Measurements from ENCODE around the gene MBNL1.
"Not testable (repeated sequence)": the region's sequence is repeated elsewhere in the genome, so short reads cannot be mapped to it uniquely, and the experiment has no call there.

Gene MBNL1

GRCh38 chr3:152379415-152380042 lies 110.8 kb downstream of the MBNL1 start:
- no peak for DNase-seq (ENCODE audit: low read depth)

- peak; percentile 46 for DNase-seq (ENCODE audit: low read depth)
Measured at GRCh38 chr3:152380043-152380442, 111.3 kb downstream of the MBNL1 start.

GRCh38 chr3:152381881-152382295 lies 113.2 kb downstream of the MBNL1 start:
- DNase-seq (ENCODE audit: low read depth): no peak

GRCh38 chr3:152382312-152383135 lies 113.8 kb downstream of the MBNL1 start:
- no peak for DNase-seq (ENCODE audit: low read depth)

GRCh38 chr3:152383136-152383606 lies 114.4 kb downstream of the MBNL1 start:
- no peak for DNase-seq (ENCODE audit: low read depth)

- DNase-seq (ENCODE audit: low read depth): no peak
Measured at GRCh38 chr3:152384412-152384811, 115.7 kb downstream of the MBNL1 start.

GRCh38 chr3:152385761-152386160 lies 117.0 kb downstream of the MBNL1 start:
- peak; percentile 92 for DNase-seq (ENCODE audit: low read depth)

GRCh38 chr3:152386208-152386607 lies 117.5 kb downstream of the MBNL1 start:
- no peak for DNase-seq (ENCODE audit: low read depth)

- no peak for DNase-seq (ENCODE audit: low read depth)
Measured at GRCh38 chr3:152388631-152389030, 119.9 kb downstream of the MBNL1 start.

- no peak for DNase-seq (ENCODE audit: low read depth)
Measured at GRCh38 chr3:152389316-152389934, 120.7 kb downstream of the MBNL1 start.

GRCh38 chr3:152390647-152391046 lies 121.9 kb downstream of the MBNL1 start:
- DNase-seq (ENCODE audit: low read depth): no peak

GRCh38 chr3:152391671-152392070 lies 122.9 kb downstream of the MBNL1 start:
- DNase-seq (ENCODE audit: low read depth): no peak

- peak; percentile 31 for DNase-seq (ENCODE audit: low read depth)
Measured at GRCh38 chr3:152392272-152392880, 123.6 kb downstream of the MBNL1 start.

- no peak for DNase-seq (ENCODE audit: low read depth)
Measured at GRCh38 chr3:152394246-152394645, 125.5 kb downstream of the MBNL1 start.

- no peak for DNase-seq (ENCODE audit: low read depth)
Measured at GRCh38 chr3:152395764-152396163, 127.0 kb downstream of the MBNL1 start.

GRCh38 chr3:152396867-152397266 lies 128.1 kb downstream of the MBNL1 start:
- DNase-seq (ENCODE audit: low read depth): peak; percentile 69

GRCh38 chr3:152397348-152397747 lies 128.6 kb downstream of the MBNL1 start:
- not testable (repeated sequence) for DNase-seq (ENCODE audit: low read depth)

- DNase-seq (ENCODE audit: low read depth): peak; percentile 31
Measured at GRCh38 chr3:152398495-152398894, 129.8 kb downstream of the MBNL1 start.

- peak; percentile 80 for DNase-seq (ENCODE audit: low read depth)
Measured at GRCh38 chr3:152399374-152399773, 130.6 kb downstream of the MBNL1 start.

GRCh38 chr3:152400887-152401286 lies 132.2 kb downstream of the MBNL1 start:
- DNase-seq (ENCODE audit: low read depth): peak; percentile 65

- DNase-seq (ENCODE audit: low read depth): peak; percentile 57
Measured at GRCh38 chr3:152402695-152403451, 134.1 kb downstream of the MBNL1 start.

- peak; percentile 81 for DNase-seq (ENCODE audit: low read depth)
Measured at GRCh38 chr3:152403632-152404066, 134.9 kb downstream of the MBNL1 start.
